ENCODE data around the gene SHANK3. TPM values are rescaled to one million over a fixed set of nuclear protein-coding genes. Genes with fewer than 3 reads are reported as not detected.

The SHANK3 gene
- total and polyA plus RNA-seq, 2 donors (not counting 3 experiments of a cell fraction or from before 2014, with no cell fraction given) = 26.1 to 158 TPM

GRCh38 chr22:50702261-50702671 lies 29.6 kb downstream of the SHANK3 start:
- TF ChIP-seq GATA2 (IDR thresholded peaks at IDR 0.05; ENCODE audit: insufficient read depth, insufficient read length, low read depth, low read length) = peak; percentile 76
- no peak for TF ChIP-seq FOS (IDR thresholded peaks at IDR 0.05; ENCODE audit: borderline replicate concordance, insufficient read depth, low read length)
- BruUV-seq (replicated peaks) = TSS peak; percentile 6
- H3K4me2 ChIP-seq (ENCODE audit: insufficient read depth, low read length) = no peak overlapping the region
- no peak overlapping the region for H3K9ac ChIP-seq (replicated peaks; ENCODE audit: extremely low read depth, insufficient read depth, low read length)
- ChIA-PET POLR2A (no interaction called here), CTCF (interaction anchor here (1.0 to 2.1 kb wide), 2 partner anchors 76 to 127 kb away, joined by 3 to 4 read pairs; no protein-coding TSS in a partner anchor)
- dilution Hi-C loops (cut with MboI; ENCODE audit: extremely low pct_ligation_motif_present, low sequenced_read_pairs) = no loop called here
- intact Hi-C loops (cut with micrococcal nuclease) = no loop called here
- no peaks in the 10 kb centered on the region for H3K27me3 ChIP-seq (ENCODE audit: control insufficient read depth in 2 of 2, insufficient read depth in 2 of 2, low read length in 2 of 2)
- no peak overlapping the region for H2AFZ ChIP-seq (ENCODE audit: low read depth, low read length)
- H4K20me1 ChIP-seq (replicated peaks; ENCODE audit: control insufficient read depth, extremely low read depth, insufficient read depth, low read length) = no peaks in the 10 kb centered on the region
- peaks cover 5% of the 10 kb centered on the region for H3K4me1 ChIP-seq (ENCODE audit: control insufficient read depth, extremely low read depth, insufficient read depth, low read length)
- H3K4me3 ChIP-seq (replicated peaks in 1 of 3; ENCODE audit: insufficient read depth in 1 of 3, low read depth in 1 of 3, low read length in 3 of 3) = no peak overlapping the region
- H3K79me2 ChIP-seq (ENCODE audit: control insufficient read depth, insufficient read depth, low read length) = peaks cover 74% of the 10 kb centered on the region
- FAIRE-seq (peak; percentile 61), DNase-seq (ENCODE audit: low read depth, low spot score) (no peak)
- no peaks in the 10 kb centered on the region for H3K9me1 ChIP-seq (replicated peaks; ENCODE audit: control insufficient read depth, extremely low read depth, insufficient read depth, low read length)
- H3K27ac ChIP-seq (ENCODE audit: insufficient read depth, low read depth, low read length) = no peak overlapping the region
- H3K9me3 ChIP-seq (replicated peaks; ENCODE audit: control insufficient read depth, insufficient read depth, low read length) = no peaks in the 10 kb centered on the region
- peaks cover 40 to 83% of the 10 kb centered on the region in 2 experiments for H3K36me3 ChIP-seq (ENCODE audit: control insufficient read depth in 2 of 2, extremely low read depth in 1 of 2, insufficient read depth in 2 of 2, low read length in 2 of 2)

- peaks cover 5% of the 10 kb centered on the region for H3K4me1 ChIP-seq (ENCODE audit: control insufficient read depth, extremely low read depth, insufficient read depth, low read length)
- H3K9me1 ChIP-seq (replicated peaks; ENCODE audit: control insufficient read depth, extremely low read depth, insufficient read depth, low read length) = no peaks in the 10 kb centered on the region
- TF ChIP-seq FOS (IDR thresholded peaks at IDR 0.05; ENCODE audit: borderline replicate concordance, insufficient read depth, low read length) = no peak
- TF ChIP-seq POLR2AphosphoS5 (IDR thresholded peaks at IDR 0.05; ENCODE audit: insufficient read depth, low read depth, low read length) = peak; percentile 22
- no peak for TF ChIP-seq GATA2 (IDR thresholded peaks at IDR 0.05; ENCODE audit: insufficient read depth, insufficient read length, low read depth, low read length)
- TF ChIP-seq MYC (IDR thresholded peaks at IDR 0.05; ENCODE audit: low read depth, low read length) = no peak
- peak; percentile 60 for TF ChIP-seq POLR2A (IDR thresholded peaks at IDR 0.05; ENCODE audit: low read depth, low read length)
- TF ChIP-seq JUN (IDR thresholded peaks at IDR 0.05; ENCODE audit: borderline replicate concordance, insufficient read depth, insufficient read length, low read depth) = no peak
- H3K27me3 ChIP-seq (ENCODE audit: control insufficient read depth in 2 of 2, insufficient read depth in 2 of 2, low read length in 2 of 2) = no peaks in the 10 kb centered on the region
- peaks cover 71% of the 10 kb centered on the region for H3K79me2 ChIP-seq (ENCODE audit: control insufficient read depth, insufficient read depth, low read length)
- dilution Hi-C loops (cut with MboI; ENCODE audit: extremely low pct_ligation_motif_present, low sequenced_read_pairs) = no loop called here
- H3K4me2 ChIP-seq (ENCODE audit: insufficient read depth, low read length) = no peak overlapping the region
- POLR2A ChIA-PET = no interaction called here
- FAIRE-seq (no peak), DNase-seq (ENCODE audit: low read depth, low spot score) (no peak)
- H2AFZ ChIP-seq (ENCODE audit: low read depth, low read length) = no peak overlapping the region
- H3K27ac ChIP-seq (ENCODE audit: insufficient read depth, low read depth, low read length) = no peak overlapping the region
- CTCF ChIA-PET = interaction anchor here (1.0 to 2.1 kb wide), 2 partner anchors 77 to 128 kb away, joined by 3 to 4 read pairs; no protein-coding TSS in a partner anchor
- no peaks in the 10 kb centered on the region for H4K20me1 ChIP-seq (replicated peaks; ENCODE audit: control insufficient read depth, extremely low read depth, insufficient read depth, low read length)
- no TSS peak for BruUV-seq (replicated peaks)
- H3K9ac ChIP-seq (replicated peaks; ENCODE audit: extremely low read depth, insufficient read depth, low read length) = no peak overlapping the region
- peaks cover 40 to 83% of the 10 kb centered on the region in 2 experiments for H3K36me3 ChIP-seq (ENCODE audit: control insufficient read depth in 2 of 2, extremely low read depth in 1 of 2, insufficient read depth in 2 of 2, low read length in 2 of 2)
- intact Hi-C loops (cut with micrococcal nuclease) = no loop called here
- no peaks in the 10 kb centered on the region for H3K9me3 ChIP-seq (replicated peaks; ENCODE audit: control insufficient read depth, insufficient read depth, low read length)
- H3K4me3 ChIP-seq (replicated peaks in 1 of 3; ENCODE audit: insufficient read depth in 1 of 3, low read depth in 1 of 3, low read length in 3 of 3) = no peak overlapping the region
Measured at GRCh38 chr22:50702821-50703725, 30.4 kb downstream of the SHANK3 start.

All from endothelial cell of umbilical vein (primary cell).